OCI-LY1 (cell line): ENCODE measurements around the gene RABGAP1.

Experiments
- H2AFZ ChIP-seq: fragments of 200-600 bp; sonication (generic), shearing (Covaris generic); 2 replicates; pipeline ENCODE4 v1.6.0; 2014; ENCODE audit warnings: antibody characterized with exemption, mild to moderate bottlenecking, low read length
- H3F3A ChIP-seq: fragments of 200-600 bp; sonication (generic), shearing (Covaris generic); 2 replicates; pipeline ENCODE4 v1.6.0; 2014; ENCODE audit warnings: mild to moderate bottlenecking, antibody characterized with exemption, low read length, moderate library complexity; ENCODE audit not compliant: insufficient read depth
- H3K27ac ChIP-seq: fragments of 200-600 bp; sonication (generic); 2 replicates; pipeline ENCODE4 v1.5.1; 2014; ENCODE audit warnings: low read length, mixed run types, mild to moderate bottlenecking, low read depth; ENCODE audit not compliant: poor library complexity, severe bottlenecking
- H3K27me3 ChIP-seq: fragments of 200-600 bp; sonication (generic); 2 replicates; pipeline ENCODE4 v1.6.0; 2014; ENCODE audit warnings: antibody characterized with exemption, mild to moderate bottlenecking, low read length, moderate library complexity; ENCODE audit not compliant: insufficient read depth
- H3K36me3 ChIP-seq: fragments of 200-600 bp; sonication (generic); 2 replicates; pipeline ENCODE4 v1.6.1; 2014; ENCODE audit warnings: mild to moderate bottlenecking, antibody characterized with exemption, low read length, moderate library complexity, mixed read lengths; ENCODE audit not compliant: insufficient read depth
- H3K4me1 ChIP-seq: fragments of 200-600 bp; sonication (generic); 2 replicates; pipeline ENCODE4 v1.5.1; 2014; ENCODE audit warnings: mild to moderate bottlenecking, low read length, moderate library complexity; ENCODE audit not compliant: insufficient read depth, severe bottlenecking
- H3K4me2 ChIP-seq: fragments of 200-600 bp; sonication (generic), shearing (Covaris generic); 2 replicates; pipeline ENCODE4 v1.6.1; 2014; ENCODE audit warnings: low read length
- H3K4me3 ChIP-seq: fragments of 200-600 bp; sonication (generic); 2 replicates; pipeline ENCODE4 v1.5.1; 2014; ENCODE audit warnings: low read length, low read depth, mild to moderate bottlenecking, mixed read lengths; ENCODE audit not compliant: poor library complexity, severe bottlenecking
- H3K79me2 ChIP-seq: fragments of 200-600 bp; shearing (Covaris generic); 2 replicates; pipeline ENCODE4 v1.6.1; 2016; ENCODE audit warnings: mixed run types, low read length, mixed read lengths; ENCODE audit not compliant: insufficient read depth
- H3K9ac ChIP-seq: fragments of 200-600 bp; sonication (generic), shearing (Covaris generic); 2 replicates; pipeline ENCODE4 v1.6.1; 2014; ENCODE audit warnings: mild to moderate bottlenecking, low read length, mixed read lengths
- H3K9me2 ChIP-seq: fragments of 200-600 bp; sonication (generic), shearing (Covaris generic); 2 replicates; pipeline ENCODE4 v1.6.1; 2014; ENCODE audit warnings: low read depth, mild to moderate bottlenecking, low read length, mixed read lengths
- H3K9me3 ChIP-seq: fragments of 200-600 bp; shearing (Covaris generic); 2 replicates; pipeline ENCODE4 v1.6.1; 2014; ENCODE audit warnings: low read length, mixed read lengths
- H4K20me1 ChIP-seq: fragments of 200-600 bp; sonication (generic), shearing (Covaris generic); 2 replicates; pipeline ENCODE4 v1.6.0; 2016; ENCODE audit warnings: mild to moderate bottlenecking, low read length; ENCODE audit not compliant: insufficient read depth
- CTCF ChIP-seq: fragments of 200-600 bp; sonication (generic), shearing (Covaris generic); IDR thresholded peaks from 2 replicates; pipeline ENCODE4 v1.5.1; 2017; ENCODE audit warnings: mild to moderate bottlenecking, antibody characterized with exemption, low read length, moderate library complexity, mixed read lengths
- EZH2 ChIP-seq: fragments of 200-600 bp; sonication (generic), shearing (Covaris generic); IDR thresholded peaks from 2 replicates; pipeline ENCODE4 v1.8.0; 2017; ENCODE audit warnings: borderline replicate concordance, mixed run types, mild to moderate bottlenecking, antibody characterized with exemption, low read length, moderate library complexity, mixed read lengths

The RABGAP1 gene

GRCh38 chr9:123089790-123090189 is 149.0 kb downstream of the RABGAP1 start:
- peak overlapping the region; percentile 50 for H3K9ac ChIP-seq
- H3K36me3 ChIP-seq: peaks cover 35% of the 10 kb centered on the region
- H3K4me1 ChIP-seq: peaks cover 66% of the 10 kb centered on the region
- H3F3A ChIP-seq: no peaks in the 10 kb centered on the region
- no peak for TF ChIP-seq CTCF
- no peaks in the 10 kb centered on the region for H3K9me2 ChIP-seq
- no peaks in the 10 kb centered on the region for H3K27me3 ChIP-seq
- H3K9me3 ChIP-seq: no peaks in the 10 kb centered on the region
- peak overlapping the region; percentile 60 for H3K4me2 ChIP-seq
- H3K4me3 ChIP-seq: peak overlapping the region; percentile 47
- H4K20me1 ChIP-seq: no peaks in the 10 kb centered on the region
- H2AFZ ChIP-seq: no peak overlapping the region
- H3K79me2 ChIP-seq: no peaks in the 10 kb centered on the region
- H3K27ac ChIP-seq: peak overlapping the region; percentile 87

- Histone ChIP-seq H3K9ac (peak overlapping the region; percentile 50), H3K9me2 (no peaks in the 10 kb centered on the region), H2AFZ (no peak overlapping the region), H3K27me3 (no peaks in the 10 kb centered on the region), H3K9me3 (no peaks in the 10 kb centered on the region), H3K4me2 (peak overlapping the region; percentile 60), H3K4me1 (peaks cover 66% of the 10 kb centered on the region), H3K4me3 (peak overlapping the region; percentile 47), H3K36me3 (peaks cover 35% of the 10 kb centered on the region), H3K27ac (peak overlapping the region; percentile 87), H4K20me1 (no peaks in the 10 kb centered on the region), H3K79me2 (no peaks in the 10 kb centered on the region), H3F3A (no peaks in the 10 kb centered on the region)
- no peak for TF ChIP-seq EZH2
- no peak for TF ChIP-seq CTCF
These were observed 149.5 kb downstream of the RABGAP1 start for GRCh38 chr9:123090198-123090896.

- Histone ChIP-seq H3K4me3 (peak overlapping the region; percentile 47), H3K27me3 (no peaks in the 10 kb centered on the region), H3K9me3 (no peaks in the 10 kb centered on the region), H2AFZ (no peak overlapping the region), H3F3A (no peaks in the 10 kb centered on the region), H3K79me2 (no peaks in the 10 kb centered on the region), H3K4me1 (peaks cover 69% of the 10 kb centered on the region), H3K27ac (peak overlapping the region; percentile 87), H3K9me2 (no peaks in the 10 kb centered on the region), H3K36me3 (peaks cover 41% of the 10 kb centered on the region), H4K20me1 (no peaks in the 10 kb centered on the region), H3K4me2 (peak overlapping the region; percentile 60), H3K9ac (peak overlapping the region; percentile 50; the same call in 1 of the 2 replicates)
- TF ChIP-seq CTCF: no peak
- TF ChIP-seq EZH2: no peak
These were observed 150.1 kb downstream of the RABGAP1 start for GRCh38 chr9:123090956-123091355.
